ENCODE results near the gene GCG. TPM values are rescaled to one million over a fixed set of nuclear protein-coding genes. Genes with fewer than 3 reads are reported as not detected.
A peak's percentile ranks its signal among the peaks of the same experiment; 100 is the strongest.

The GCG gene
- total RNA-seq, 1 experiment from 2014 or later = 0.17 TPM

- no peak for DNase-seq (ENCODE audit: low read depth)
These were observed 2.1 kb downstream of the GCG start for GRCh38 chr2:162149940-162150339.

- DNase-seq (ENCODE audit: low read depth) = no peak
These were observed 2.6 kb downstream of the GCG start for GRCh38 chr2:162149466-162149865.

- DNase-seq (ENCODE audit: low read depth) = no peak
These were observed 3.1 kb downstream of the GCG start for GRCh38 chr2:162148956-162149355.

- DNase-seq (ENCODE audit: low read depth) = no peak
These were observed 8.1 kb downstream of the GCG start for GRCh38 chr2:162143969-162144368.

GRCh38 chr2:162138310-162138709 lies 13.7 kb downstream of the GCG start:
- no peak for DNase-seq (ENCODE audit: low read depth)

- no peak for DNase-seq (ENCODE audit: low read depth)
These were observed 24.6 kb downstream of the GCG start for GRCh38 chr2:162127422-162127821.

GRCh38 chr2:162126527-162126926 lies 25.5 kb downstream of the GCG start:
- no peak for DNase-seq (ENCODE audit: low read depth)

- no peak for DNase-seq (ENCODE audit: low read depth)
These were observed 25.9 kb downstream of the GCG start for GRCh38 chr2:162126111-162126519.

- DNase-seq (ENCODE audit: low read depth) = no peak
These were observed 26.9 kb downstream of the GCG start for GRCh38 chr2:162125138-162125537.

- peak; percentile 64 for DNase-seq (ENCODE audit: low read depth)
These were observed 28.0 kb downstream of the GCG start for GRCh38 chr2:162123806-162124758.

GRCh38 chr2:162118166-162119031 lies 33.6 kb downstream of the GCG start:
- peak; percentile 88 for DNase-seq (ENCODE audit: low read depth)

- DNase-seq (ENCODE audit: low read depth) = peak; percentile 13
These were observed 35.7 kb downstream of the GCG start for GRCh38 chr2:162116352-162116751.

- no peak for DNase-seq (ENCODE audit: low read depth)
These were observed 37.0 kb downstream of the GCG start for GRCh38 chr2:162115076-162115475.

- peak; percentile 85 for DNase-seq (ENCODE audit: low read depth)
These were observed 37.8 kb downstream of the GCG start for GRCh38 chr2:162114271-162114670.

- DNase-seq (ENCODE audit: low read depth) = peak; percentile 92
These were observed 38.3 kb downstream of the GCG start for GRCh38 chr2:162113776-162114168.

- DNase-seq (ENCODE audit: low read depth) = no peak
These were observed 38.8 kb downstream of the GCG start for GRCh38 chr2:162113088-162113775.

GRCh38 chr2:162111958-162112850 lies 39.8 kb downstream of the GCG start:
- DNase-seq (ENCODE audit: low read depth) = peak; percentile 23

- no peak for DNase-seq (ENCODE audit: low read depth)
These were observed 44.6 kb downstream of the GCG start for GRCh38 chr2:162107361-162107901.

- no peak for DNase-seq (ENCODE audit: low read depth)
These were observed 45.3 kb downstream of the GCG start for GRCh38 chr2:162106746-162107145.

- DNase-seq (ENCODE audit: low read depth) = peak; percentile 81
These were observed 45.9 kb downstream of the GCG start for GRCh38 chr2:162106146-162106551.
